Esophagus muscularis mucosa (tissue), 4 donors: ENCODE data around the gene ARID3C. TPM values are rescaled to one million over a fixed set of nuclear protein-coding genes. Genes with fewer than 3 reads are reported as not detected.
A peak's percentile ranks its signal among the peaks of the same experiment; 100 is the strongest.

Experiments
- DNase-seq: peaks from one replicate; pipeline ENCODE4 v3.0.0-alpha.2; 2017; ENCODE audit errors: extremely low spot score
- H3K27ac ChIP-seq, 4 donors: fragments of 200-600 bp; sonication (generic); replicated peaks in 1 of 4; 1 replicate in 3 of 4; 2 replicates in 1 of 4; pipeline ENCODE4 v1.5.1; 2016 to 2019; ENCODE audit warnings: mild to moderate bottlenecking in 1 of 4
- H3K27me3 ChIP-seq, 4 donors: fragments of 200-600 bp; sonication (generic); one replicate each; pipeline versions ENCODE4 v1.5.1 to v1.6.0; 2016 to 2019
- H3K36me3 ChIP-seq, 4 donors: fragments of 200-600 bp; sonication (generic); one replicate each; pipeline ENCODE4 v1.5.1; 2016 to 2019
- H3K4me1 ChIP-seq, 4 donors: fragments of 200-600 bp; sonication (generic); one replicate each; pipeline ENCODE4 v1.5.1; 2016 to 2019
- H3K4me3 ChIP-seq, 4 donors: fragments of 200-600 bp; sonication (generic); 1 replicate in 2 of 4; 2 replicates in 2 of 4; pipeline ENCODE4 v1.5.1; 2016 to 2019; ENCODE audit warnings: mild to moderate bottlenecking in 4 of 4, moderate library complexity in 1 of 4
- H3K9me3 ChIP-seq, 4 donors: fragments of 200-600 bp; sonication (generic); 1 replicate in 3 of 4; 2 replicates in 1 of 4; pipeline ENCODE4 v1.5.1; 2016 to 2019
- EP300 ChIP-seq: sonication (generic); formaldehyde crosslinking; IDR thresholded peaks from one replicate; pipeline ENCODE4 v1.6.1; 2017; ENCODE audit warnings: antibody characterized with exemption
- POLR2A ChIP-seq: fragments of 450-650 bp; IDR thresholded peaks from one replicate; pipeline ENCODE4 v1.6.1; 2017; ENCODE audit warnings: antibody characterized with exemption, moderate library complexity, mild to moderate bottlenecking, low read depth
- POLR2AphosphoS5 ChIP-seq, 2 donors: sonication (generic); formaldehyde crosslinking; IDR thresholded peaks; one replicate each; pipeline ENCODE4 v1.6.1; 2017; ENCODE audit warnings: antibody characterized with exemption in 2 of 2
- WGBS: methylation state at CpG from one replicate; pipeline ENCODE4 v1.1.5; 2018; 5-methylcytosine and 5-hydroxymethylcytosine counted together
- intact Hi-C: fragments of 100-400 bp; cut with DNase I; formaldehyde crosslinking; loops from one replicate; pipeline ENCODE4 v1.15.1; 2023
- total RNA-seq, 4 donors: library from RNA; depleted of rRNA; stranded (reverse); fragments of >200 nt; gene quantifications; one replicate each; pipeline versions ENCODE4 v1.1.0 to v1.2.1, GENCODE V29; 2016
- TF ChIP-seq, protein P1 (sequence below), 3 experiments: fragments of 200-600 bp in 2 of 3; fragments of 450-650 bp in 1 of 3; sonication (generic) in 2 of 3; IDR thresholded peaks; one replicate each; pipeline ENCODE4 v1.5.1; 2017 to 2019; ENCODE audit warnings: antibody characterized with exemption in 3 of 3, mild to moderate bottlenecking in 2 of 3, moderate library complexity in 1 of 3

ARID3C gene
- total RNA-seq, 4 donors from 2014 or later: not detected

DNA sequence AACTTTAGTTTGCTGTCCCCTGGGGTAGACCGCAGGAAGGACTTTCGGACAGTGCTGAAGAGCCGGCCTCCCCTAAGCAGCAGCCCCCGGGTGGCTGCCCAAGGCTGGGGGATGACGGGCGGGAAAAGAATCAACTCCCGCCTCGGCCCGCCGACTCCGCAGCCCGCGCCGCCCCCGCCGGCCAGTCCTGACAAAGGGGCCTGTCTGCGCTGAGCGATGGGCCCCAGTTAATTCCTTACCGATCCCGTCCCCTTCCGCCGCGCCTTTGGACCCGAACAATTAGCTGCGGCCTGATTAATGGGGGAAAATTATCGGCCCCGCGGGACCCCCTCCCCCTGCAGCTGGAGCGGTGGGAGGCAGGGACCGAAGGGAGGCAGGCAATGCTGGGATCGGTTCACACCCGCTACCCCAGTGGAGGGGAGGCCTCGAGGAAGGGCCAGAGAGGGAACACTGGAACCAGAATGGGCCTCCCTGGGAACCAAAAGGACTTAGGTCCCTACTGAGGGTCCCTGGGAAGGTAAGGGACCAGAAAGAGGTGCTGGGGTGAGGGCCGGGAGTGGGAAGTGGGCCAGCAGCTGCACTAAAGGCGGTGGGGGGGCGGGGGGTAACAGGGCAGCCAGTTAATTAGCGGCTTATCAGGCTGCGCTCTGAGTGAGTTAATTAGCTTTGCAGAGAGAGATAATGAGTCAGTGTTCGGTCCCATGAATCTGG is 4.2 kb downstream of the ARID3C start:
- Histone ChIP-seq H3K9me3 (no peaks in the 10 kb centered on the region), H3K36me3 (no peaks in the 10 kb centered on the region), H3K4me3 (no peak overlapping the region), H3K27me3 (peaks cover 0 to 81% (median 65%) of the 10 kb centered on the region in 4 donors), H3K4me1 (peaks cover 21 to 50% (median 39%) of the 10 kb centered on the region in 4 donors), H3K27ac (no peak overlapping the region)
- TF ChIP-seq POLR2A: no peak
- TF ChIP-seq POLR2AphosphoS5 (IDR thresholded peaks at IDR 0.05): no peak
- TF ChIP-seq, protein P1, sequence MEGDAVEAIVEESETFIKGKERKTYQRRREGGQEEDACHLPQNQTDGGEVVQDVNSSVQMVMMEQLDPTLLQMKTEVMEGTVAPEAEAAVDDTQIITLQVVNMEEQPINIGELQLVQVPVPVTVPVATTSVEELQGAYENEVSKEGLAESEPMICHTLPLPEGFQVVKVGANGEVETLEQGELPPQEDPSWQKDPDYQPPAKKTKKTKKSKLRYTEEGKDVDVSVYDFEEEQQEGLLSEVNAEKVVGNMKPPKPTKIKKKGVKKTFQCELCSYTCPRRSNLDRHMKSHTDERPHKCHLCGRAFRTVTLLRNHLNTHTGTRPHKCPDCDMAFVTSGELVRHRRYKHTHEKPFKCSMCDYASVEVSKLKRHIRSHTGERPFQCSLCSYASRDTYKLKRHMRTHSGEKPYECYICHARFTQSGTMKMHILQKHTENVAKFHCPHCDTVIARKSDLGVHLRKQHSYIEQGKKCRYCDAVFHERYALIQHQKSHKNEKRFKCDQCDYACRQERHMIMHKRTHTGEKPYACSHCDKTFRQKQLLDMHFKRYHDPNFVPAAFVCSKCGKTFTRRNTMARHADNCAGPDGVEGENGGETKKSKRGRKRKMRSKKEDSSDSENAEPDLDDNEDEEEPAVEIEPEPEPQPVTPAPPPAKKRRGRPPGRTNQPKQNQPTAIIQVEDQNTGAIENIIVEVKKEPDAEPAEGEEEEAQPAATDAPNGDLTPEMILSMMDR (IDR thresholded peaks at IDR 0.05): no peak
- no peak for TF ChIP-seq EP300
- DNase-seq: no peak
- intact Hi-C loops: no loop called here
- 25% methylated on average over 22 of the region's 39 CpGs for WGBS

DNA sequence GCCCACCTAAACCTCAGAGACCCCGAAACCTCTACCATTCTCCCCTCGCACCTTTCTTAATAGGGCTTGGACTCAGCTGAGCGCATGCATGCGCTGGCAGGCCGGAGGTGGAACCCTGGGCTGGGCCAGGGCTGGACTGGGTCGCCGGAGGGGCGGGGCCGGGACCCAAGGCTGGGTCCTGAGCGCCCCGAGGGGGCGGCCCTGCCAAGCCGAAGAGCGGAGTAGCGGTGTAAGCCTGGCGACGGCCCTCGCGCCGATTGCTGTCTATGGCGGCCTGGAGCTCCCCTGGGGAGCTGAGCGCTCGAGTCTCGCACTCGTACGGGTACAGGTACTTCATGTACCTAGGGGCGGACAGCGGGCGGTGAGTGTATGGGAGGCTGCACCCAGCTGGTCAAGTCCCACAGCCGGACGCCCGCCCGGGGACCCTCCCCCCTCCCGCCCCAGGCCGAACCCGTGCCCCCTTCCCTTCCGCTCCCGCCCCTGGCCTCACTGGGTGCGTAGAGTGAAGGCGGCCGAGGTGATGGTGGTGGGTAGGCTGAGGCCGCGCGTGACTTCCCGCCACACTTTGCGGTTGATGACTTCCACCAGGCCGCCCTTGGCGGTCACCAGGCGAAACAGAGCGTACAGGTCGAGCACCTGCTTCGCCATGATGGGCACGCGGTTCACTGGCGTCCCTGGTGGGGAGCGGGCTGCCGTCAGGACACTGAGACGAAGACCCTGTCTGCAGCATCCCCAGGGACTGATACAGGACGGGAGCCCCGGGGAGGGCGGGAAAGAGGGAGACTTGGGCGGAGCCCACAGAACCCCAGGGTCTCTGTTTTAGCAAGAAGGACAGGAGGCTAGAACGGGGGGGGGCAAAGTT is 5.3 kb downstream of the ARID3C start:
- TF ChIP-seq EP300: no peak
- TF ChIP-seq POLR2A: no peak
- TF ChIP-seq, protein P1 (IDR thresholded peaks at IDR 0.05): no peak
- no peak for TF ChIP-seq POLR2AphosphoS5 (IDR thresholded peaks at IDR 0.05)
- intact Hi-C loops: no loop called here
- H3K9me3 ChIP-seq: no peaks in the 10 kb centered on the region
- H3K4me3 ChIP-seq: peak overlapping the region in 3 of 4 donors; percentile 5 to 32 (median 6)
- H3K4me1 ChIP-seq: peaks cover 28 to 51% (median 37%) of the 10 kb centered on the region in 4 donors
- H3K36me3 ChIP-seq: peaks cover 0 to under 1% (median under 1%) of the 10 kb centered on the region in 4 donors
- H3K27me3 ChIP-seq: peaks cover 0 to 71% (median 60%) of the 10 kb centered on the region in 4 donors
- 13% methylated on average over 18 of the region's 63 CpGs for WGBS
- DNase-seq: no peak
- H3K27ac ChIP-seq: no peak overlapping the region

DNA sequence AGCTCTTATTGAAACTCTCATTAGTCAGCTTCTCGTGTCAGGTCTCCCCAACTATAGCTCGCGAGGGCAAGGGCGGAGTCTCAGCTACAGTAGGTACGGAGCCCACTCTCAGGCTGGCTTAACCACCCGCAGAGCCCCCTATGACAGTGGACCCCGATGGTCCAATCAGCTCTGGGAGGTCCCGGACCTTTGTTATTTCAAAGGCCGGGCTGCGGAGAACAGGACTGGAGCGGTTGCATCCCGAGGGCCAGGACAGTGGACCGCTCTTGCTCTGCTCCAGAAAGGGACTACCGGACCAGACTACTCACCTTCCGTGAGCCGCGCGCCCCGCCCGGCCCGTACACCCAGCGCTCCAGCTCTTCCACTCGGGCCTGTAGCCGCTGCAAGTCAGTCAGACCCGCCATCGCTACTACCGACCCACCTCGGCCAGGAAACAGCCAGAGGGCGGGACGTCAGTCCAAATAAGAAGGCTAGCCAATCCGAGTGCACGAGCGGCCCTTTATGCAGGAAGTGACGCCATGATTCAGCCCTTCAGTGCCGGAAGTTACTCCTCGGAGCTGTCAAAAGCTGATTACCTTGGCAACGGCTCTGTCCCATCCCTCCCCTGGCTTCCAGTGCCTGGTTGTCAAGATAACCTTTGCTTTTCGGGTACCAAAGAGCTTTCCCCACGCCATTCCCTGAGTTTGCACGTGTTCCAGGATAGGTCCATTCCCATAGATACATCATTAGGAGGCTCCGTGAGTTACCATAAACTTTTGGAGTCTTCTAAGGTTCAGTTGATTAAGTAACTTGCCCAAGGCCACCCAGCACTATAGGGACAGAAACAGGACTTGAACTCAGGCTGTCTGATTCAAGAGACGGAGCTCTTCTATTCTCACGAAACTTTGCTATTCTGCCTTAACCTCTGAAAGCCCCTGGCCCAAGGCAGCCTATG is 8.5 kb downstream of the ARID3C start, which contains the start of gene DCTN3:
DCTN3 (minus strand) TSS at position 435 of the 934 bp plus-strand sequence; CDS start at position 404, 31 bp downstream.
- H3K4me3 ChIP-seq: peak within 1 kb of the TSS; percentile 79 to 97 (median 86)
- H3K27ac ChIP-seq: peak within 1 kb of the TSS; percentile 50 to 75 (median 62)
- H3K27me3 ChIP-seq: peaks cover 0 to 38% (median 30%) of the 10 kb centered on the region in 4 donors
- DNase-seq: peak; percentile 98
- peaks cover 24 to 42% (median 28%) of the 10 kb centered on the region in 4 donors for H3K4me1 ChIP-seq
- WGBS: 12% methylated on average over 17 of the region's 43 CpGs
- intact Hi-C loops: no loop called here
- TF ChIP-seq, protein P1 (IDR thresholded peaks at IDR 0.05): no peak
- TF ChIP-seq POLR2AphosphoS5 (IDR thresholded peaks at IDR 0.05): peak; percentile 80 to 84
- no peak for TF ChIP-seq EP300
- H3K36me3 ChIP-seq: peaks cover 25 to 34% (median 33%) of the 10 kb centered on the region in 4 donors
- H3K9me3 ChIP-seq: no peaks in the 10 kb centered on the region

DNA sequence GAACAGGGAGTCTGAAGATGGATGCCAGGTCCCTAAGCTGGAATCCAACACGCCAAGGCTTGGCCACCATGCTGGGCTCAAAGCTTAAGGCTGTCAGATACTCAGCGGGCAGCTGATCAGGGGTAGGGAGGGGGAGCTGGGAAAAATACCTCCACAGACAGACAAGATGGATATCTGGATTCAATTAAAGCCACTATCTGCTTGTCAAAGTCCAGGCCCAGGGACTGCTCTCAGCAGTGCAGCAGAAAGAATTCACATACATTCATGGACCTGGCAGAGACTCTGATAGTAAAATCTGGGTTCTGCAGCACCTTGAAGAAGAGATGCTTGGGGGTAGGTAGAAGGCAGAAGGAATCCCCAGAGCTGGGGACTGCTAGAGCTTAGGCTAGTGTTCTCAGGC is 13.7 kb downstream of the ARID3C start:
- peaks cover 29 to 45% (median 37%) of the 10 kb centered on the region in 4 donors for H3K4me1 ChIP-seq
- TF ChIP-seq, protein P1 (IDR thresholded peaks at IDR 0.05): no peak
- TF ChIP-seq EP300: no peak
- no peak for TF ChIP-seq POLR2AphosphoS5 (IDR thresholded peaks at IDR 0.05)
- DNase-seq: no peak
- no peak overlapping the region for H3K27ac ChIP-seq
- peaks cover 26 to 55% (median 52%) of the 10 kb centered on the region in 4 donors for H3K36me3 ChIP-seq
- no peaks in the 10 kb centered on the region for H3K9me3 ChIP-seq
- WGBS: 86% methylated on average over 2 of the region's 2 CpGs
- intact Hi-C loops: loop anchor here (2.0 kb wide), 1 partner anchor 20 kb away; no protein-coding TSS in a partner anchor
- no peak overlapping the region for H3K4me3 ChIP-seq
- H3K27me3 ChIP-seq: no peaks in the 10 kb centered on the region
